Progenitor cell of endocrine pancreas (in vitro differentiated cells): ENCODE measurements around the gene SLC9A9. TPM values are rescaled to one million over a fixed set of nuclear protein-coding genes. Genes with fewer than 3 reads are reported as not detected.

Experiments
- DNase-seq: peaks from one replicate; pipeline ENCODE4 v3.0.0; 2021; ENCODE audit warnings: low spot score; ENCODE audit not compliant: unreplicated experiment
- H3K27ac Mint-ChIP-seq: 2 replicates; pipeline ENCODE4 v1.8.0; 2021; ENCODE audit warnings: mild to moderate bottlenecking, moderate library complexity, mixed read lengths
- H3K27me3 Mint-ChIP-seq: 2 replicates; pipeline ENCODE4 v1.8.0; 2021; ENCODE audit warnings: mixed read lengths
- H3K36me3 Mint-ChIP-seq: 2 replicates; pipeline ENCODE4 v1.8.0; 2022; ENCODE audit warnings: mixed read lengths; ENCODE audit not compliant: insufficient read depth
- H3K4me1 Mint-ChIP-seq: 2 replicates; pipeline ENCODE4 v1.8.0; 2021; ENCODE audit warnings: low read depth, mixed read lengths
- H3K4me3 Mint-ChIP-seq: 2 replicates; pipeline ENCODE4 v1.8.0; 2021; ENCODE audit warnings: low read depth, mild to moderate bottlenecking, moderate library complexity, mixed read lengths
- H3K9me3 Mint-ChIP-seq: 2 replicates; pipeline ENCODE4 v1.8.0; 2021; ENCODE audit warnings: low read depth, mixed read lengths
- total RNA-seq: library from RNA; stranded (reverse); gene quantifications from 2 replicates; pipeline ENCODE4 v1.2.1, GENCODE V29; 2021
- TF ChIP-seq, protein P1 (sequence below): fragments of 200-600 bp; sonication (generic); IDR thresholded peaks from one replicate; pipeline ENCODE4 v1.5.0; 2021; ENCODE audit warnings: antibody characterized with exemption, mild to moderate bottlenecking; ENCODE audit not compliant: unreplicated experiment

SLC9A9 gene
- total RNA-seq, 1 donor from 2014 or later = 0.17 TPM

DNA sequence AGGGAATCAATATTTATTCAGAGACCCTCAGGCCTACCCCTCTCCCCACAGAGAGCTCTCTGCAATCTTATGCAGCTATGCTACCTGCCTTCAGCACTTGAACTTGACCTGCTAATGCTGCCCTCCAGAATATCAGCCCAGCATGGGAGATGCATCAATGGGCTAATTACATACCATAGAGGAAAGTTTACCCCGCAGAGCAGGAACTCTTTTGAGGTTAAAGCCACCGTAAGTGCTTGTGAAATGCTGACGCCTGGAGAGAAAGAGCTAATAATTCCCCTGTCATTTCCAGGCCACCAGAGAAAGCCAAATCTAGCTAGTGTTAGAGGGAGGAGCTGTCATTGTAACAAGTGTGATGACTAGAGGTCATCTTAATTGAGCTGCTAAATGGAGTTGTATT, 601.2 kb downstream of the SLC9A9 start:
- Mint-ChIP-seq H3K4me1 (no peaks in the 10 kb centered on the region), H3K36me3 (no peaks in the 10 kb centered on the region), H3K9me3 (no peaks in the 10 kb centered on the region), H3K27me3 (peaks cover 8% of the 10 kb centered on the region), H3K27ac (no peak overlapping the region), H3K4me3 (no peak overlapping the region)
- DNase-seq = no peak
- TF ChIP-seq, protein P1, sequence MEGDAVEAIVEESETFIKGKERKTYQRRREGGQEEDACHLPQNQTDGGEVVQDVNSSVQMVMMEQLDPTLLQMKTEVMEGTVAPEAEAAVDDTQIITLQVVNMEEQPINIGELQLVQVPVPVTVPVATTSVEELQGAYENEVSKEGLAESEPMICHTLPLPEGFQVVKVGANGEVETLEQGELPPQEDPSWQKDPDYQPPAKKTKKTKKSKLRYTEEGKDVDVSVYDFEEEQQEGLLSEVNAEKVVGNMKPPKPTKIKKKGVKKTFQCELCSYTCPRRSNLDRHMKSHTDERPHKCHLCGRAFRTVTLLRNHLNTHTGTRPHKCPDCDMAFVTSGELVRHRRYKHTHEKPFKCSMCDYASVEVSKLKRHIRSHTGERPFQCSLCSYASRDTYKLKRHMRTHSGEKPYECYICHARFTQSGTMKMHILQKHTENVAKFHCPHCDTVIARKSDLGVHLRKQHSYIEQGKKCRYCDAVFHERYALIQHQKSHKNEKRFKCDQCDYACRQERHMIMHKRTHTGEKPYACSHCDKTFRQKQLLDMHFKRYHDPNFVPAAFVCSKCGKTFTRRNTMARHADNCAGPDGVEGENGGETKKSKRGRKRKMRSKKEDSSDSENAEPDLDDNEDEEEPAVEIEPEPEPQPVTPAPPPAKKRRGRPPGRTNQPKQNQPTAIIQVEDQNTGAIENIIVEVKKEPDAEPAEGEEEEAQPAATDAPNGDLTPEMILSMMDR = no peak

DNA sequence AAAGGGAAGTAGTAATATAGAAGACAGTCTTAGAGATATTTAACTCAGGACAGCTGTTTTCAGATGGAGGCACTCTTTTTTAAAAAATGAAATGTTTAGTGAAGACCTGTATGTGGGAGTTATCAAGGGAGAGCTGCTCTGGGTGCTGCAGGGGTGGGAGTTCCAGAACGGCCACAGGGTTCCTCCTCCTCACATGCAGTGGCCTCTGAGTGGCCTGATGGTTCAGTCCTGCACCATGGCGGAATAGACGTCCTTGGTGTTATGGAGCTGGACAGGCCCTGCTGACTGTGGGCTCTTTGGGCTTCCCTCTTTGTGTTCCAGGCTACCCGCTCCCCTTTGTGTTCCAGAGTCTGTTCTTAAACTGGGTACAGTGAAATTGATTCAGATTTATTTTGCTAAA, 602.6 kb downstream of the SLC9A9 start:
- DNase-seq = no peak
- TF ChIP-seq, protein P1 = no peak
- H3K4me1 Mint-ChIP-seq = no peaks in the 10 kb centered on the region
- no peak overlapping the region for H3K27ac Mint-ChIP-seq
- H3K36me3 Mint-ChIP-seq = no peaks in the 10 kb centered on the region
- H3K27me3 Mint-ChIP-seq = peaks cover 8% of the 10 kb centered on the region
- H3K9me3 Mint-ChIP-seq = no peaks in the 10 kb centered on the region
- no peak overlapping the region for H3K4me3 Mint-ChIP-seq

DNA sequence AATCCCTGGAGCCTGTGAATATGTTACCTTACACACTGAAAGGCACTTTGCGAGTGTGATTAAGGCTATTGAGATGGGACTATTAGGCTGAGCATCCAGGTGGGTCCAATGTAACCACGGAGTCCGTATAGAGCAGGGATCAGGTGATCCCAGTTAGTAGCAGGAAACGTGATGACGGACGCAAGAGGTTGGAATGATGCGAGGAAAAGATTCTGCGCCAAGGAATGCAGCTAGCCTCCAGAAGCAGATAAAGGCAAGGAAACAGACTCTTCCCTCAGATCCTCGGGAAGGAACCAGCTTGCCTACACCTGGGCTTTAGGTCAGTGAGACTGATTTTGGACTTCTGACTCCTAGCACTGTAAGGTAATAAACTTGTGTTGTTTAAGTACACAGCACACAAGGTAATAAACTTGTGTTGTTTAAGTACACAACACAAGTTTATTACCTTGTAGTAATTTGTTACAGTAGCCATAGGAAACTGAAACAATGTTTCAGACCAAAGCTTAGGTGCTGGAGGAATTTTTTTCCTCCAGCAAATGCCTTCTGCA, 603.7 kb downstream of the SLC9A9 start:
- no peak for DNase-seq
- TF ChIP-seq, protein P1 = no peak
- H3K9me3 Mint-ChIP-seq = no peaks in the 10 kb centered on the region
- H3K36me3 Mint-ChIP-seq = no peaks in the 10 kb centered on the region
- H3K4me1 Mint-ChIP-seq = no peaks in the 10 kb centered on the region
- H3K27me3 Mint-ChIP-seq = peaks cover 8% of the 10 kb centered on the region
- no peak overlapping the region for H3K27ac Mint-ChIP-seq
- H3K4me3 Mint-ChIP-seq = no peak overlapping the region

DNA sequence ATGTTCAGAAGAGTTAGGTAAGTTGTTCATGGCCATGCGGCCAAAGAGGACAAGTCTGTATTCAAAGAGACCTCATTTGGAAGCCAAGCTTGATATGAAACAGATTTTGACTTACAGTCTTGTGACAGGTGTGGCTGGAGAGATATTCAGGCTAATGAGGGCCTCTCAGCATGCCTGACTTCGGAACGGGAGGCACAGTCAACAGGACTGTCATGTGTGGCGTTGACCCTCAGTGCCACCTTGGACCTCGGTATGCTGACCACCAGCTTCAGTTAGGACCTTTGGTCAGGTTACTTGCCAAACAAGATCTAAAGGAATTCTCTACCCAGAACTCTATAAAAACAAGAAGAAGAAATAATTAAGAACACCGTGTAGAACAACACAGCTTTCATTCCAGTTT, 604.6 kb downstream of the SLC9A9 start:
- DNase-seq = no peak
- no peak overlapping the region for H3K27ac Mint-ChIP-seq

DNA sequence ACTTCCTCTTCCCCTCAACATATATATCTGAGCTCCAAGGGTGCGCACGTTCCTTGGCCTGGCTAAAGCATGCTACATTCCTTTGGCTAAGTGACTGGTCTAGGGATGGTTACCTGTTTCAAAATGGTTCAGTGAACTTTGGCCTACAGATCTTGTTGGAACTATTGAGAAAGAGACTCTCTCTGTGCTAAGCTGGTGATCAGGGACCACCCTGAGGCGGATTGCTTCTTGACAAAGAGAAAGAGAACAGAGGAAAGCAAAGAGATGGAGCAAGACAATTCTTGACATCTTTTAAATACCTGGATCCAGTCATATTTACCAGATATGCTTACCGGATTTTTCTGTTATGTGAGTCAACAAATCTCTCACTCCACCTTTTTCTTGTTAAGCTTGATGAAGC, 605.6 kb downstream of the SLC9A9 start:
- Mint-ChIP-seq H3K4me1 (no peaks in the 10 kb centered on the region), H3K27ac (no peak overlapping the region), H3K27me3 (peaks cover 6% of the 10 kb centered on the region), H3K4me3 (no peak overlapping the region), H3K9me3 (peaks cover 3% of the 10 kb centered on the region), H3K36me3 (no peaks in the 10 kb centered on the region)
- no peak for DNase-seq
- TF ChIP-seq, protein P1 = no peak

More for the DNA sequence above, 604.6 kb downstream of the SLC9A9 start:
- H3K9me3 Mint-ChIP-seq = peaks cover 2% of the 10 kb centered on the region
- TF ChIP-seq, protein P1 = no peak
- H3K27me3 Mint-ChIP-seq = peaks cover 6% of the 10 kb centered on the region
- H3K4me1 Mint-ChIP-seq = no peaks in the 10 kb centered on the region
- no peaks in the 10 kb centered on the region for H3K36me3 Mint-ChIP-seq
- no peak overlapping the region for H3K4me3 Mint-ChIP-seq
